HepG2 (cell line): ENCODE data around the gene OTULINL. TPM values are rescaled to one million over a fixed set of nuclear protein-coding genes. Genes with fewer than 3 reads are reported as not detected.

Experiments used
- ATAC-seq: fragments of 200-7000 bp; cut with Tn5 transposase; 3 replicates; pipeline ENCODE4 v1.9.1; 2020; ENCODE audit warnings: mild to moderate bottlenecking, moderate library complexity
- BruUV-seq: library from RNA; stranded (reverse); fragments of 400-500 nt; replicated peaks from 2 replicates; lab custom pipeline; 2021; lab: Mats Ljungman, UMichigan
- CTCF ChIA-PET: fragments of 300-600 bp; formaldehyde crosslinking; extraction: SDS; loops from one replicate; lab custom pipeline; 2021; ENCODE audit warnings: low total read pairs, inconsistent platforms, low intra/inter-chr PET ratio; lab: Yijun Ruan, JAX
- POLR2A ChIA-PET: fragments of 350-600 bp; sonication (Branson Sonifier 250); formaldehyde crosslinking; loops from one replicate; lab custom pipeline; 2020; ENCODE audit warnings: antibody characterized with exemption, inconsistent platforms; lab: Yijun Ruan, JAX
- DNase-seq: peaks from one replicate; pipeline ENCODE4 v3.0.0-alpha.2; 2015; ENCODE audit warnings: low spot score
- FAIRE-seq: peaks from 3 replicates; lab custom pipeline; 2011; peaks lifted over from hg19 to GRCh38; lab: Jason Lieb, UNC
- H2AFZ ChIP-seq: one replicate; pipeline ENCODE4 v1.6.1; 2011; ENCODE audit warnings: low read length, inconsistent platforms
- H3K27ac ChIP-seq: fragments of 300-600 bp; 3 replicates; pipeline ENCODE4 v1.8.0; 2011; ENCODE audit warnings: mixed run types, mild to moderate bottlenecking, mixed read lengths, low read length, inconsistent platforms; ENCODE audit not compliant: insufficient read depth; ENCODE audit errors: extremely low read length
- H3K27me3 ChIP-seq, 2 experiments: fragments of 200-600 bp in 1 of 2; 2 replicates in 1 of 2; 3 replicates in 1 of 2; pipeline versions ENCODE4 v1.6.0 to v1.8.0; 2011; ENCODE audit warnings: low read length in 2 of 2, mild to moderate bottlenecking in 2 of 2, moderate library complexity in 2 of 2, inconsistent platforms in 1 of 2; ENCODE audit not compliant: insufficient read depth in 2 of 2, control insufficient read depth in 1 of 2
- H3K36me3 ChIP-seq, 2 experiments: fragments of 200-600 bp in 1 of 2; replicated peaks in 1 of 2; 2 replicates in 1 of 2; 3 replicates in 1 of 2; pipeline versions ENCODE4 v1.5.1 to v1.8.0; 2011; ENCODE audit warnings: low read length in 2 of 2, inconsistent platforms in 1 of 2; ENCODE audit not compliant: insufficient read depth in 2 of 2, control insufficient read depth in 1 of 2
- H3K4me1 ChIP-seq: 2 replicates; pipeline ENCODE4 v1.5.1; 2012; ENCODE audit warnings: low read length, inconsistent platforms; ENCODE audit not compliant: insufficient read depth
- H3K4me2 ChIP-seq: 2 replicates; pipeline ENCODE4 v1.6.0; 2011; ENCODE audit warnings: low read depth, low read length, inconsistent platforms
- H3K4me3 ChIP-seq, 3 experiments: fragments of 200-600 bp in 1 of 3; sonication (generic), shearing (Covaris generic) in 1 of 3; replicated peaks in 1 of 3; 2 replicates each; pipeline ENCODE4 v1.5.1; 2011 to 2016; ENCODE audit warnings: low read length in 3 of 3, inconsistent platforms in 2 of 3, low read depth in 2 of 3, mild to moderate bottlenecking in 2 of 3, control low read depth in 1 of 3, mixed read lengths in 1 of 3; ENCODE audit not compliant: insufficient read depth in 1 of 3
- H3K79me2 ChIP-seq: one replicate; pipeline ENCODE4 v1.6.1; 2011; ENCODE audit warnings: low read length, inconsistent platforms; ENCODE audit not compliant: insufficient read depth
- H3K9ac ChIP-seq: 2 replicates; pipeline ENCODE4 v1.6.0; 2011; ENCODE audit warnings: mild to moderate bottlenecking, low read depth, low read length, inconsistent platforms; ENCODE audit not compliant: insufficient read depth
- H3K9me3 ChIP-seq: 2 replicates; pipeline ENCODE4 v1.5.1; 2012; ENCODE audit warnings: mild to moderate bottlenecking, low read length
- H4K20me1 ChIP-seq: 2 replicates; pipeline ENCODE4 v1.6.0; 2011; ENCODE audit warnings: inconsistent platforms, mild to moderate bottlenecking, low read length, moderate library complexity; ENCODE audit not compliant: insufficient read depth
- AGO1 ChIP-seq: fragments of 200-400 bp; formaldehyde crosslinking; IDR thresholded peaks from 2 replicates; pipeline ENCODE4 v1.6.1; 2017; ENCODE audit warnings: mild to moderate bottlenecking, low read depth, low read length, moderate library complexity; ENCODE audit not compliant: poor library complexity, severe bottlenecking
- CCDC6 ChIP-seq: sonication (generic); formaldehyde crosslinking; IDR thresholded peaks from 2 replicates; pipeline ENCODE4 v1.8.1; 2022; ENCODE audit warnings: mild to moderate bottlenecking, missing genetic modification reagents, moderate library complexity
- HMG20B ChIP-seq: conservative IDR thresholded peaks from 2 replicates; pipeline ENCODE4 v1.6.1; 2016; ENCODE audit warnings: missing genetic modification reagents, missing compliant biosample characterization
- ISX ChIP-seq: sonication (generic); formaldehyde crosslinking; conservative IDR thresholded peaks from 2 replicates; pipeline ENCODE4 v1.5.0; 2020; ENCODE audit warnings: missing genetic modification reagents
- KAT2B ChIP-seq: fragments of 150-350 bp; IDR thresholded peaks from 2 replicates; pipeline ENCODE4 v1.6.1; 2014; ENCODE audit warnings: low read depth, low read length, borderline replicate concordance
- MXD4 ChIP-seq: IDR thresholded peaks from 2 replicates; pipeline ENCODE4 v1.6.1; 2016; ENCODE audit warnings: mild to moderate bottlenecking, missing biosample characterization, missing genetic modification reagents
- SETDB1 ChIP-seq: sonication (generic); formaldehyde crosslinking; IDR thresholded peaks from 2 replicates; pipeline ENCODE4 v1.5.1; 2020; ENCODE audit warnings: missing genetic modification reagents, mild to moderate bottlenecking, borderline replicate concordance
- SP5 ChIP-seq: IDR thresholded peaks from 2 replicates; pipeline ENCODE4 v1.6.1; 2016; ENCODE audit warnings: low read depth, borderline replicate concordance
- ZNF33B ChIP-seq: sonication (generic); formaldehyde crosslinking; IDR thresholded peaks from 2 replicates; pipeline ENCODE4 v1.5.1; 2020; ENCODE audit warnings: mild to moderate bottlenecking, missing genetic modification reagents
- ZNF549 ChIP-seq: sonication (generic); formaldehyde crosslinking; IDR thresholded peaks from 2 replicates; pipeline ENCODE4 v1.5.0; 2020; ENCODE audit warnings: missing genetic modification reagents
- ZNF629 ChIP-seq: sonication (generic); formaldehyde crosslinking; conservative IDR thresholded peaks from 2 replicates; pipeline ENCODE4 v1.5.0; 2020; ENCODE audit warnings: missing genetic modification reagents
- ZNF7 ChIP-seq: IDR thresholded peaks from 2 replicates; pipeline ENCODE4 v1.6.1; 2016; ENCODE audit warnings: missing biosample characterization, missing genetic modification reagents
- WGBS: methylation state at CpG from one replicate; pipeline ENCODE4 v1.1.6; 2017; ENCODE audit warnings: low lambda C conversion rate; 5-methylcytosine and 5-hydroxymethylcytosine counted together
- in situ Hi-C: cut with HindIII; loops from 2 replicates; pipeline ENCODE4 v1.10.0; 2017; ENCODE audit warnings: low pct_unique_long_range_greater_than_20kb; ENCODE audit not compliant: extremely low pct_ligation_motif_present
- intact Hi-C: fragments of 100-400 bp; cut with micrococcal nuclease; formaldehyde crosslinking; loops from one replicate; pipeline ENCODE4 v1.10.0; 2022; ENCODE audit not compliant: unreplicated experiment
- polyA plus RNA-seq, 8 experiments: library from polyadenylated mRNA; depleted of rRNA in 3 of 8; stranded (reverse) in 7 of 8; unstranded in 1 of 8; fragments of >200 nt; fragmentation: Illumina TruSeq in 4 of 8; extraction: Trizol in 4 of 8; gene quantifications; 2 replicates each; pipeline versions ENCODE4 v1.2.1 to v1.2.3, GENCODE V29; 2011 to 2016; ENCODE audit warnings: low read depth in 4 of 8, missing spikeins in 1 of 8, mixed read lengths in 1 of 8; ENCODE audit not compliant: insufficient read depth in 1 of 8
- total RNA-seq, 5 experiments: library from RNA; depleted of rRNA; stranded (reverse); fragments of >200 nt; fragmentation: Illumina TruSeq; extraction: Trizol; gene quantifications; 2 replicates each; pipeline ENCODE4 v1.2.3, GENCODE V29; 2016; ENCODE audit warnings: low read depth in 1 of 5
- TF ChIP-seq, protein P1 (sequence below): sonication (generic); formaldehyde crosslinking; IDR thresholded peaks from 2 replicates; pipeline ENCODE4 v1.5.1; 2020; ENCODE audit warnings: missing genetic modification reagents, mild to moderate bottlenecking, borderline replicate concordance
- TF ChIP-seq, protein P2 (sequence below): sonication (generic); formaldehyde crosslinking; IDR thresholded peaks from 2 replicates; pipeline ENCODE4 v1.5.0; 2020; ENCODE audit warnings: mild to moderate bottlenecking, missing genetic modification reagents
- TF ChIP-seq, protein P3 (sequence below): sonication (generic); formaldehyde crosslinking; IDR thresholded peaks from 2 replicates; pipeline ENCODE4 v1.4.0; 2020; ENCODE audit warnings: mild to moderate bottlenecking, missing genetic modification reagents, borderline replicate concordance

Gene OTULINL
- total and polyA plus RNA-seq, 2 of the 13 experiments (the other 11 are each of a cell fraction or from before 2014, with no cell fraction given) = 0.04 to 0.40 TPM

DNA sequence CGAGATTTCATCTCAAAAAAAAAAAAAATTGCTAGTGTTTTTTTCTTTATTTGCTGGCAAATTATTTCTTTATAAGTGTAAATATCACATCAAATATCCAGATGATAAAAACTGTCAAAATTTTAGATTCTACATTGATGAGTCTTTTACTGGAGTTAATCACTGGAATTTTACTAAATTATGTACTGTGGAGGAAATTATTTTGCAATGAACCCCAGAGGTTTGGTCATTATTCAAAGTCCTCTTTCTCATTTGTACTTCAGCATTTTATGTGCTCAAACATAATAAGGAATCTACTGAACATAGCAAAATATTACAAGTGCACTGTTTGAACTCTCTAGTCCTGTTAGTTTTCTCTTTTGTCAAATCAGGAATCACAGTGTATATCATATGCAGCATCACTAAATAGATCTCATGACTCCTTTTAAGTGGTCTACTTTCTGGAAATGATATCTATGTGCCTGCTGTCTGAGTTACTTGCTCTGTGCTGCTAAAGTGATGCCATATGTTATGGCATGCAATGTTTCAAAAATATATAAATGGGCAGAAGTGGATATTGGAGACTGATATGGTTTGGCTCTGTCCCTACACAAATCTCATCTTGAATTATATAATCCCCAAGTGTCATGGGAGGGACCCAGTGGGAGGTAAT is 18.0 kb downstream of the OTULINL start:
- H3K4me2 ChIP-seq = no peak overlapping the region
- DNase-seq (no peak), FAIRE-seq (no peak), ATAC-seq (no peak)
- H3K4me1 ChIP-seq = no peaks in the 10 kb centered on the region
- H3K79me2 ChIP-seq = no peaks in the 10 kb centered on the region
- BruUV-seq = no TSS peak
- H2AFZ ChIP-seq = no peak overlapping the region
- WGBS = 0% methylated on average over 1 of the region's 1 CpG
- ChIA-PET POLR2A (no interaction called here), CTCF (no interaction called here)
- intact Hi-C loops = no loop called here
- no peaks in the 10 kb centered on the region for H3K27me3 ChIP-seq
- TF ChIP-seq ZNF549 (CRISPR knock-in tag) (no peak), KAT2B (no peak), MXD4 (no peak), HMG20B (CRISPR knock-in tag) (no peak), SETDB1 (CRISPR knock-in tag) (no peak), ISX (CRISPR knock-in tag) (no peak), ZNF7 (no peak), SP5 (CRISPR knock-in tag) (no peak), ZNF629 (no peak), ZNF33B (no peak), AGO1 (no peak), CCDC6 (no peak)
- TF ChIP-seq, protein P1, sequence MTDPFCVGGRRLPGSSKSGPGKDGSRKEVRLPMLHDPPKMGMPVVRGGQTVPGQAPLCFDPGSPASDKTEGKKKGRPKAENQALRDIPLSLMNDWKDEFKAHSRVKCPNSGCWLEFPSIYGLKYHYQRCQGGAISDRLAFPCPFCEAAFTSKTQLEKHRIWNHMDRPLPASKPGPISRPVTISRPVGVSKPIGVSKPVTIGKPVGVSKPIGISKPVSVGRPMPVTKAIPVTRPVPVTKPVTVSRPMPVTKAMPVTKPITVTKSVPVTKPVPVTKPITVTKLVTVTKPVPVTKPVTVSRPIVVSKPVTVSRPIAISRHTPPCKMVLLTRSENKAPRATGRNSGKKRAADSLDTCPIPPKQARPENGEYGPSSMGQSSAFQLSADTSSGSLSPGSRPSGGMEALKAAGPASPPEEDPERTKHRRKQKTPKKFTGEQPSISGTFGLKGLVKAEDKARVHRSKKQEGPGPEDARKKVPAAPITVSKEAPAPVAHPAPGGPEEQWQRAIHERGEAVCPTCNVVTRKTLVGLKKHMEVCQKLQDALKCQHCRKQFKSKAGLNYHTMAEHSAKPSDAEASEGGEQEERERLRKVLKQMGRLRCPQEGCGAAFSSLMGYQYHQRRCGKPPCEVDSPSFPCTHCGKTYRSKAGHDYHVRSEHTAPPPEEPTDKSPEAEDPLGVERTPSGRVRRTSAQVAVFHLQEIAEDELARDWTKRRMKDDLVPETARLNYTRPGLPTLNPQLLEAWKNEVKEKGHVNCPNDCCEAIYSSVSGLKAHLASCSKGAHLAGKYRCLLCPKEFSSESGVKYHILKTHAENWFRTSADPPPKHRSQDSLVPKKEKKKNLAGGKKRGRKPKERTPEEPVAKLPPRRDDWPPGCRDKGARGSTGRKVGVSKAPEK (CRISPR knock-in tag) = no peak
- TF ChIP-seq, protein P2, sequence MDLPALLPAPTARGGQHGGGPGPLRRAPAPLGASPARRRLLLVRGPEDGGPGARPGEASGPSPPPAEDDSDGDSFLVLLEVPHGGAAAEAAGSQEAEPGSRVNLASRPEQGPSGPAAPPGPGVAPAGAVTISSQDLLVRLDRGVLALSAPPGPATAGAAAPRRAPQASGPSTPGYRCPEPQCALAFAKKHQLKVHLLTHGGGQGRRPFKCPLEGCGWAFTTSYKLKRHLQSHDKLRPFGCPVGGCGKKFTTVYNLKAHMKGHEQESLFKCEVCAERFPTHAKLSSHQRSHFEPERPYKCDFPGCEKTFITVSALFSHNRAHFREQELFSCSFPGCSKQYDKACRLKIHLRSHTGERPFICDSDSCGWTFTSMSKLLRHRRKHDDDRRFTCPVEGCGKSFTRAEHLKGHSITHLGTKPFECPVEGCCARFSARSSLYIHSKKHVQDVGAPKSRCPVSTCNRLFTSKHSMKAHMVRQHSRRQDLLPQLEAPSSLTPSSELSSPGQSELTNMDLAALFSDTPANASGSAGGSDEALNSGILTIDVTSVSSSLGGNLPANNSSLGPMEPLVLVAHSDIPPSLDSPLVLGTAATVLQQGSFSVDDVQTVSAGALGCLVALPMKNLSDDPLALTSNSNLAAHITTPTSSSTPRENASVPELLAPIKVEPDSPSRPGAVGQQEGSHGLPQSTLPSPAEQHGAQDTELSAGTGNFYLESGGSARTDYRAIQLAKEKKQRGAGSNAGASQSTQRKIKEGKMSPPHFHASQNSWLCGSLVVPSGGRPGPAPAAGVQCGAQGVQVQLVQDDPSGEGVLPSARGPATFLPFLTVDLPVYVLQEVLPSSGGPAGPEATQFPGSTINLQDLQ (CRISPR knock-in tag) = no peak
- TF ChIP-seq, protein P3, sequence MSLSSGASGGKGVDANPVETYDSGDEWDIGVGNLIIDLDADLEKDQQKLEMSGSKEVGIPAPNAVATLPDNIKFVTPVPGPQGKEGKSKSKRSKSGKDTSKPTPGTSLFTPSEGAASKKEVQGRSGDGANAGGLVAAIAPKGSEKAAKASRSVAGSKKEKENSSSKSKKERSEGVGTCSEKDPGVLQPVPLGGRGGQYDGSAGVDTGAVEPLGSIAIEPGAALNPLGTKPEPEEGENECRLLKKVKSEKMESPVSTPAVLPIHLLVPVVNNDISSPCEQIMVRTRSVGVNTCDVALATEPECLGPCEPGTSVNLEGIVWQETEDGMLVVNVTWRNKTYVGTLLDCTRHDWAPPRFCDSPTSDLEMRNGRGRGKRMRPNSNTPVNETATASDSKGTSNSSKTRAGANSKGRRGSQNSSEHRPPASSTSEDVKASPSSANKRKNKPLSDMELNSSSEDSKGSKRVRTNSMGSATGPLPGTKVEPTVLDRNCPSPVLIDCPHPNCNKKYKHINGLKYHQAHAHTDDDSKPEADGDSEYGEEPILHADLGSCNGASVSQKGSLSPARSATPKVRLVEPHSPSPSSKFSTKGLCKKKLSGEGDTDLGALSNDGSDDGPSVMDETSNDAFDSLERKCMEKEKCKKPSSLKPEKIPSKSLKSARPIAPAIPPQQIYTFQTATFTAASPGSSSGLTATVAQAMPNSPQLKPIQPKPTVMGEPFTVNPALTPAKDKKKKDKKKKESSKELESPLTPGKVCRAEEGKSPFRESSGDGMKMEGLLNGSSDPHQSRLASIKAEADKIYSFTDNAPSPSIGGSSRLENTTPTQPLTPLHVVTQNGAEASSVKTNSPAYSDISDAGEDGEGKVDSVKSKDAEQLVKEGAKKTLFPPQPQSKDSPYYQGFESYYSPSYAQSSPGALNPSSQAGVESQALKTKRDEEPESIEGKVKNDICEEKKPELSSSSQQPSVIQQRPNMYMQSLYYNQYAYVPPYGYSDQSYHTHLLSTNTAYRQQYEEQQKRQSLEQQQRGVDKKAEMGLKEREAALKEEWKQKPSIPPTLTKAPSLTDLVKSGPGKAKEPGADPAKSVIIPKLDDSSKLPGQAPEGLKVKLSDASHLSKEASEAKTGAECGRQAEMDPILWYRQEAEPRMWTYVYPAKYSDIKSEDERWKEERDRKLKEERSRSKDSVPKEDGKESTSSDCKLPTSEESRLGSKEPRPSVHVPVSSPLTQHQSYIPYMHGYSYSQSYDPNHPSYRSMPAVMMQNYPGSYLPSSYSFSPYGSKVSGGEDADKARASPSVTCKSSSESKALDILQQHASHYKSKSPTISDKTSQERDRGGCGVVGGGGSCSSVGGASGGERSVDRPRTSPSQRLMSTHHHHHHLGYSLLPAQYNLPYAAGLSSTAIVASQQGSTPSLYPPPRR (CRISPR knock-in tag) = no peak
- H3K27ac ChIP-seq = no peak overlapping the region
- H3K9me3 ChIP-seq = no peaks in the 10 kb centered on the region
- no peaks in the 10 kb centered on the region for H3K36me3 ChIP-seq
- in situ Hi-C loops = no loop called here
- H3K9ac ChIP-seq = no peak overlapping the region
- H3K4me3 ChIP-seq = no peak overlapping the region
- no peaks in the 10 kb centered on the region for H4K20me1 ChIP-seq
